Spleen (tissue), 7 donors: Measurements from ENCODE around the gene HEPACAM.

ENCODE experiments used
- POLR2A ChIP-seq, 3 donors: fragments of 450-650 bp; IDR thresholded peaks; one replicate each; pipeline ENCODE4 v1.5.1; 2017; ENCODE audit warnings: antibody characterized with exemption in 3 of 3, mild to moderate bottlenecking in 1 of 3
- POLR2AphosphoS5 ChIP-seq, 3 donors: sonication (generic); formaldehyde crosslinking; IDR thresholded peaks; one replicate each; pipeline ENCODE4 v1.5.1; 2017; ENCODE audit warnings: antibody characterized with exemption in 3 of 3
- TF ChIP-seq, protein P1 (sequence below), 11 experiments: fragments of 200-600 bp in 7 of 11; fragments of 450-650 bp in 4 of 11; sonication (generic) in 4 of 11; IDR thresholded peaks in 8 of 11; conservative IDR thresholded peaks in 3 of 11; 1 replicate in 7 of 11; 2 replicates in 4 of 11; pipeline versions ENCODE4 v1.4.0 to v1.8.0; 2016 to 2021; ENCODE audit warnings: antibody characterized with exemption in 11 of 11, inconsistent platforms in 4 of 11, mild to moderate bottlenecking in 1 of 11
- donor health status: DM: no; HTN: no; CAD: no; lungs with moderate emphysema.
- donor health status: DM: no; HTN: no; CAD: no.
- donor health status: DM: no; HTN: no; CAD: no.

GRCh38 chr11:124976531-124976930 lies 40.7 kb upstream of the HEPACAM start:
- TF ChIP-seq, protein P1, sequence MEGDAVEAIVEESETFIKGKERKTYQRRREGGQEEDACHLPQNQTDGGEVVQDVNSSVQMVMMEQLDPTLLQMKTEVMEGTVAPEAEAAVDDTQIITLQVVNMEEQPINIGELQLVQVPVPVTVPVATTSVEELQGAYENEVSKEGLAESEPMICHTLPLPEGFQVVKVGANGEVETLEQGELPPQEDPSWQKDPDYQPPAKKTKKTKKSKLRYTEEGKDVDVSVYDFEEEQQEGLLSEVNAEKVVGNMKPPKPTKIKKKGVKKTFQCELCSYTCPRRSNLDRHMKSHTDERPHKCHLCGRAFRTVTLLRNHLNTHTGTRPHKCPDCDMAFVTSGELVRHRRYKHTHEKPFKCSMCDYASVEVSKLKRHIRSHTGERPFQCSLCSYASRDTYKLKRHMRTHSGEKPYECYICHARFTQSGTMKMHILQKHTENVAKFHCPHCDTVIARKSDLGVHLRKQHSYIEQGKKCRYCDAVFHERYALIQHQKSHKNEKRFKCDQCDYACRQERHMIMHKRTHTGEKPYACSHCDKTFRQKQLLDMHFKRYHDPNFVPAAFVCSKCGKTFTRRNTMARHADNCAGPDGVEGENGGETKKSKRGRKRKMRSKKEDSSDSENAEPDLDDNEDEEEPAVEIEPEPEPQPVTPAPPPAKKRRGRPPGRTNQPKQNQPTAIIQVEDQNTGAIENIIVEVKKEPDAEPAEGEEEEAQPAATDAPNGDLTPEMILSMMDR (IDR thresholded peaks at IDR 0.05 in 8 of 11, conservative IDR thresholded peaks at IDR 0.05 in 3 of 11): no peak
- no peak for TF ChIP-seq POLR2A (IDR thresholded peaks at IDR 0.05)
- TF ChIP-seq POLR2AphosphoS5 (IDR thresholded peaks at IDR 0.05): no peak
